Inflammatory macrophage (primary cell): ENCODE data around the gene GALNT5.
"Not testable (repeated sequence)": the region's sequence is repeated elsewhere in the genome, so short reads cannot be mapped to it uniquely, and the experiment has no call there.

ENCODE experiments used
- DNase-seq, 2 donors: peaks; one replicate each; pipeline ENCODE4 v3.0.0-alpha.2; 2020 to 2022
- total RNA-seq, 18 experiments: gene quantifications; one replicate each; lab custom pipeline; 2026; ENCODE audit warnings: mixed read lengths in 6 of 18, inconsistent platforms in 2 of 18; lab: John Stamatoyannopoulos, UW

The GALNT5 gene
- 0 to 3.7 (median 0.11) reads per million in 18 experiments for total RNA-seq

DNA sequence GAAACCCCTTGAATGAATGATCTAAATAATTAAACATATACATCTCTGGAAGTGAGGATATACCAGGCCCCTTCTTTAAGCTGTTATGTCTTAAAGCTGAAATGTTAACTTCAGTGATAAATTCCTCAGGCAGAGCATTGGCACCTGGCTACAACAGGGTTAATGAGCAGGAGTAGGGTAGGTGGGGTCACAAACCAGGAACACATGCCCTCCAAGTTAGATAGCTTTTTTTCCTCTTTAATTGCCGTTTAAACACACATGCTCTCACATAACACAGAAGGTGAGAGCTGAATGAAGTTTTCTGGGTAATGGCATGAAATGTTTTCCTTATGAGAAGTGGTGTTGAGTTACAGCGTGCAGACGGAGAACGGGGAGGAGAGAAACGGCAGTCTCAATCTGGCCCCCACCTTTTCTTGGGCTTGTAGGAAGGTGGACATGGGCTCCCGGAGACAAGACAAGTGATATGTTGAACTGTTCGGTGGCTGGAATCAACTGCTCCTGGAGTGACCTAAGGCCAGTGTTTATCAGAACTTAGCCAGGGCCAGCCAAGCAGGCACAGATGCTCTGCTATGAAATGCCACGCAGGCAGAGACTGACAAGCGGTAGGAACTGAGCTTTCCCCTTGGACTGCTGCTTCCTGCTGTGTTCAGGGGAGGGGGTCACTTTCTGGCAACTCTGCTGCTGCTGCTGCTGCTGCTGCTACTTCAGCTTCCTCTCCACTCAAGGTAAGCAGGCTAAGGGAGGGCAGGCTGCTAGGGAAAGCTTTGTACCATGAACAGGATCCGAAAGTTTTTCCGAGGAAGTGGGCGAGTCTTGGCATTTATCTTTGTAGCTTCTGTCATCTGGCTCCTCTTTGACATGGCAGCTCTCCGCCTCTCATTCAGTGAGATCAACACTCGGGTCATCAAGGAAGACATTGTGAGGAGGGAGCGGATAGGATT is at the start of gene GALNT5:
Gene GALNT5 (plus strand): TSS at position 394 of the 941 bp plus-strand sequence. CDS start 378 bp downstream, at position 772.
- DNase-seq, result no peak

DNA sequence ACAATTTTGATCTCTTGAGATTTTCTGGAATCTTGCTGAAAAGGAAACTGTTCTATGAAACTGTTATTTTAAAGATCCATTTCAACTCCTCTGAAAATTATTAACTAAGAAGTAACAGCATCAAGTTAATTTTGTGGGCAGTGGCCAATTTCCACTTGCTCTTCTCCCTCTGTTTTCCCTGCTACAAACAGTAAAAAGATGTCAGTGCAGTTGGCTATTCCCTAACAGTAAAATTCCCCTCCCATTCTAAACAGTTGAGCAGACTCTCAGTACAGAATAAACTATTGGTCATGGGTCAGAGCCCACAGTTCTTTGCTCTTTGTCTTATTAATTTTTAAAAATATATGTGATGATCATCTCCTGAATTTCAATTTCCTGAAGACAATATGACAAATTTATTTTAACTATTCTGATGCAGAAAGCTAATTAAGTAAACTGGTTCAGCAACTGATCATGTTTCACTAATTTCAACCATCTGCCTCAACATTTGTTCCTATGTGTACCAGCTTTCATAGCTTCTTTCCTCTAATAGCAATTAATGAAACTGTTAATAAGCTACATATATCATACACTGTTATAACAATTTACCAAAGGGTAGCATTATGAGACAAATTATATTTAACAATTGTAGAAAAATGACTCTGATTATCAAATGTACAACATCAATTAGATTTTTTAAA is 41.1 kb upstream of the GALNT5 start:
- no peak for DNase-seq

DNA sequence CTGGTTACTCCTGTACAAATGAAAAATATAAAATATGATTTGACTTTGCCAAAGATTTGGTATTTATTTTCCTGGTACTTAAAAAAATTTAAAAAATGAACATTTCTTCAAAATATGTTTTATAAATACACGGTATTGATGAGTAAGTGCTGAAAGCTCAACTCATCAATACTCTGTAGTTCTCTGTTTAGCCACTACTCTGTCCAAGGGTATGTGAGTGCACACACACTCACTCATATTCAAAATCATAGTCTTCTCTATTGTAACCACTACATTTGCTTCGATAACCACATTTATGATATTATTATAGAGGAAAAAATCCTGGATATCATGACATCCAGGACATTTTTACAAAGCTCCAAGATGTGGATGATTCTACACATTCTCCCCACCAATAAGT is 40.1 kb upstream of the GALNT5 start:
- no peak for DNase-seq

- DNase-seq, result no peak
Observed at GRCh38 chr2:157218911-157219310, 38.6 kb upstream of the GALNT5 start.

GRCh38 chr2:157220502-157220901 is 37.0 kb upstream of the GALNT5 start:
- DNase-seq, result no peak

GRCh38 chr2:157221394-157221988 is 36.0 kb upstream of the GALNT5 start:
- no peak for DNase-seq

DNA sequence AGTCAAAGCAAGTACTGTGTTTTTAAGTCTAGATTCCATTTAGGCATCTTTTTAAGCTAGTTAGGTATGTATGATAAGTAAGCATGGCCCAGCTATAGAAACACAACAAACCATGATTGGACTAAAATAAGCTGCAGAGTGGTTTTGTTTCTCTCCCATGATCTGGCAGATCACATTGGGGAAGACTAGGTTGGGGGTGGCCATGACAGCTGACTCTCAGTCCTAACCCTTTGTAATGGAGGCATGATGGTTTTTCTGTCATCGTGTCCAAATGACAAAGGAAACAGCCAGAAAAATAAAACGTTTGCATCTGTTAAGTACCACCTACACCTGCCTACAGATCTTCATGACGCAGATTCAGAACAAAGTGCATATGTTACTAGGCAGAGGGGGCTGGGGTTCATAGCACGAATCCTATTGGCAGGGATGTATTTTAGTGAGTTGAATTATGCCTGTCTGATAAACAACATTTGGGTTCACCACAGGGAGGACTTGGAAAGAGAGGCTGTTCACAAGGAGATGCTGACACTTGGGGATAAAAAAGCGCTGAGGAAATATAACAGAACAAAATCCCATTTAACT is 33.8 kb upstream of the GALNT5 start:
- DNase-seq, result no peak

DNA sequence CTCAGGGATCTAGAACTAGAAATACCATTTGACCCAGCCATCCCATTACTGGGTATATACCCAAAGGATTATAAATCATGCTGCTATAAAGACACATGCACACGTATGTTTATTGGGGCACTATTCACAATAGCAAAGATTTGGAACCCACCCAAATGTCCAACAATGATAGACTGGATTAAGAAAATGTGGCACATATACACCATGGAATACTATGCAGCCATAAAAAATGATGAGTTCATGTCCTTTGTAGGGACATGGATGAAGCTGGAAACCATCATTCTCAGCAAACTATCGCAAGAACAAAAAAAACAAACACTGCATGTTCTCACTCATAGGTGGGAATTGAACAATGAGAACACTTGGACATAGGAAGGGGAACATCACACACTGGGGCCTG is 33.1 kb upstream of the GALNT5 start:
- DNase-seq, result not testable (repeated sequence)

DNA sequence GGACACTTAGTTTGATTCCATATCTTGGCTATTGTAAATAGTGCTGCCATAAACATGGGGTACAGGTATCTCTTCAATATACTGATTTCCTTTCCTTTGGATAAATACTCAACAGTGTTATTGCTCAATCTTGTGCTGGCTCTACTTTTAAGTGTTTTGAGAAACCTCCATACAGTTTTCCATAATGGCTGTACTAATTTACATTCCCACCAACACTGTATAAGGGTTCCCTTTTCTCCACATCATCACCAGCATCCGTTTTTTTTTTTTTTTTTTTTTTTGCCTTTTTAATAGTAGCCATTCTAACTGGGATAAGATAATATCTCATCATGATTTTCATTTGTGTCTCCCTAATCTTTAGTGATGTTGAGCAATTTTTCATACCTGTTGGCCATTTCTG is 29.9 kb upstream of the GALNT5 start:
- no peak for DNase-seq

- no peak for DNase-seq
Observed at GRCh38 chr2:157228946-157229345, 28.6 kb upstream of the GALNT5 start.

DNA sequence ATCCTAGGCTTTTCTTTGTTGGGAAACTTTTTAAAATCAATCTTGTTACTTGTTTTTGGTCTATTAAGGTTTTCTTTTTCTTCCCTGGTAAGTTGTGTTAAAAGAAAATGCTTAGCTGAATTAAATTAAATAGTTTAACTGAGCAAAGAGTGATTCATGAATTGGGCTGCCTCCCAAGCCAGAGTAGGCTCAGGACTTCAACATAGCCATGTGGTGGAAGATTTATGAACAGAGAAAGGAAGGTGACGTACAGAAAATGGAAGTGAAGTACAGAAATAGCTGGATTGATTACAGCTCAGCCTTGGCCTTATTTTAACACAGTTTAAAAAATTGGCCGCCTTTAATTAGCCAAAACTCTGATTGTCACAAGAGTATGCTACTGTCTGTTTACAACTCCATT is 27.9 kb upstream of the GALNT5 start:
- DNase-seq, result no peak

DNA sequence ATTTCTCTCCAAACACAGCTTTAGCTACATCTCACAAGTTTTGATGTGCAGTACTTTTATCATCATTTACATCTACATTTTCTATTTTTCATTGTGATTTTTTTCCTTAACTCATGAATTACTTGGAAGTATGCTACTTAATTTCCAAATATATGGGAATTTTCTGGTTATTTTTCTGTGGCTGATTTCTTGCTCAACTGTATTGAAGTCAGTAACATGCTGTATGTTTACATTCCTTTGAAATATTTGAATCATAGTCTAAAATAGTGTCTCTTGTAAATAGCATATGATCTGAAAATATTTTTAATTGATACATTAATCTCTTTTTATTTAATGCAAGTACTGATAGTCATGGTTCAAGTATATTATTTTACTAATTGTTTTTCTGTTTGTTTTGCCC is 26.0 kb upstream of the GALNT5 start:
- no peak for DNase-seq

- DNase-seq, result no peak
Observed at GRCh38 chr2:157233506-157233905, 24.0 kb upstream of the GALNT5 start.

DNA sequence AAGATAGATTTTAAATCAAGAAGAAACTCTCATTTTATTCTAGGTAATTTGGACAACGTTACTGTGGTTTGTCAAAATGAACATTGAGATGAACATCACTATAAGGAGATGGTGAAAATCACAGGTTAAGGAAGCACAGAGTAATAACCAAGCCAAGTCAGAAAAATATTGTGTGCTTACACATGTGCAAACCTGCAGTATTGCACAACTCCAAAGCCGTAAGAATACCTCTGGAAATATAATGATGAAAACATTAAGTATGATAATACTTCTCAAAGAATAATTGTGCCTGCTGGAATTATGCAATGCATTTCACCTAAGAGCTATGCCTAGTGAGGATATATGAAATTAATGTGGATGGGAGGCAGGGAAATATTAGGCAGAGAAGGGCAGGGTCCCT is 21.1 kb upstream of the GALNT5 start:
- no peak for DNase-seq

GRCh38 chr2:157238296-157238695 is 19.2 kb upstream of the GALNT5 start:
- no peak for DNase-seq

- no peak for DNase-seq
Observed at GRCh38 chr2:157244691-157245090, 12.8 kb upstream of the GALNT5 start.

DNA sequence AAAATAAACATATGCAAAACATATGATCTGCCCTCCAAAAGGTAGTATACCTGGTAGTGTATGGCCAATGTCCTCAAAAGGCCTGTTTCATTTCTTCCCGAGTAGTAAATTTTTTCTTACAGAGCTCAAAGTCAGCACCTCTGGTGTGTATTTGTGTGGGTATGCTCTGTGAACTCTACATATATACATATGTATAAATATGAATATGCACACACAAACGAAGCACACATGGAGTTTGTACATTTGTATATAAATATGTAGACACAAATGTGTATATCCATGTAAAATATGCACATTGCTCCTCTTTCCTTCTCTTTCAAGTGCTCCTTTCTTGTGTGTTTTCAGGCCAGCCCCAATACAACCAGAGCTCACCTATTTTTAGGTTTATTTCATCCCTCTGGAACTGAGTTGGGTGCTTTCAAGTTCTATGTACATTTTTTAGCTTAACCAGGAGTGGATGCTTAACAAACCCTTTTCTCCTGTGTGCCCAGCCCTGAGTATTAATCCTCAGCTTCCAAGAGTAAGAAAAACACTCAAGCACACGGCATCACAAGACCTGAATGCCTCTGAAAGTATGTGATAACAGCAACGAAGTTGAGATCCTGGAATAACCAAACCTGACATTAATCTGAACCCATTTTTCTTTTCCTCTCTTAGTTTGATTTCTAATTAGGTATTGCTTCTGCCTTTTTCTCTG is 12.2 kb upstream of the GALNT5 start:
- no peak for DNase-seq

DNA sequence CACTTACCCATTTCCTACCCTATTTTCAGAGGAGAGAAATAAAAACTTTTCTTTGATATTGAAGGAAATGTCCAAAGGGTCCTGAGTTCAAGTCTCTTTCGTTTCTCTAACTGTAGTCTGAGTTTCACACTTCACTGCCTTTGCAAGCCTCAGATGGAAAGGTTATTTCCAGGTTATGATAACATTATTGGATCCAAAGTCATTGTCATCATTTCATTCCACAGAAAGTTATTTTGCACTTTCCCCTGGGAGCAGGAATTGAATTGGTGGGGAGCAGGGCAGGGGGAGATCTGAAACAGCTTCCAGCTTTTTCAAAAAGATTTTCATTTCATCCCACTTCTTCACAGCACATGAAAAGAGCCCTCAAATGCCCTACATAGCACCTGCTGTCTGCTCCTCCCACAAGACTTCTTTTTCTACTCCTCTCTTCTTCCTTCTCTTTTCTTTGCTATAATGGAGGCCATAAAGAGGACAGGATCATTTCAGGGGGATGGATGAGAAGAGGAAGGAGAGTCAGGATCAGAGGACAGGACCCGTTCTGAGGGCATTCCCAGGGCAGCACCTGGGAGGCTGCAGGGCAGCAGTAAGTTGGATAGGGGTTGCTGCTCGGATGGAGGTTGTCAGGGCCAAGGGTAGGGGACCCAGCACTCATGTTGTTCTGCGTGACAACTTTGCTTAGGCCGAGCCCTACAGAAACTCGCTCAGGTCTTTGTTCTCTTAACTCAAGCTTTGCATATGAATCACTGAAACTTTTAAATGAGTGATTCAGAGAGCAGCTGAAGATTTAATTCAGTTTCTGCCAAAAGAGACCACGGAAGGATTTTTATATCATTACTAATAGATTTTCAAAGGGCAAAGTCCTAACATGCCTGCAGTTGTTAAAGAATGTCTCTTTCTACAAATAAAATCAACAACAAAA is 11.4 kb upstream of the GALNT5 start:
- no peak for DNase-seq

DNA sequence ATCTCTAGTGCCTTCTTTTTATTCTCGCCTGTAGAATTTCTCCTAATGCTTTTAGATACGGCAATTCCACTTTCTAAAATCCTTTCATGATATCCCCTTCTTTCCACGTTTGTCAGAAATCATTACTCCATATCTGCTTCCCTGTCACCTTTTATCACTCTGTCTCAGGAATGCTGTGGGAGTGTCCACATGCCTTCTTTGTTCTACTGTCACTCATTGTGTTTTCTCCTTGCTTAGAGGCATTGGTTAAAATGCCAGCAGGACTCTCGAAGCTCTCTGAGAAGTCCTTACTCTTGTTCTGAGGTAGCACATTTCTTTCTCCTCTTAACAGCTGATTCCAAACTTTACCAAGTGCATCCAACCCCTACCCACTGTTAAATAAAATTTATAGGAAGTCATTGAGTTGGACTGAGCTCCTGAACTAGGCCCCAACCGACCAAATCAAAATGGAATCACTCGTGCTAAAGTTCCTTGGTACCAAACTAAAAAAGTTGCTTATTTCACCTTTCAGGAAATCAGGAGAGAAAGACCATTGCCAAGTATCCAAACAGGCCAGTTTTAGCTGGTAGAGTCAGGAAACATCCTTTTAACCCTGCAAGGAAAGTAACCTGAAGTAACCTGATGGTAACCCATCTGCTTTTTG is 10.6 kb upstream of the GALNT5 start:
- no peak for DNase-seq

DNA sequence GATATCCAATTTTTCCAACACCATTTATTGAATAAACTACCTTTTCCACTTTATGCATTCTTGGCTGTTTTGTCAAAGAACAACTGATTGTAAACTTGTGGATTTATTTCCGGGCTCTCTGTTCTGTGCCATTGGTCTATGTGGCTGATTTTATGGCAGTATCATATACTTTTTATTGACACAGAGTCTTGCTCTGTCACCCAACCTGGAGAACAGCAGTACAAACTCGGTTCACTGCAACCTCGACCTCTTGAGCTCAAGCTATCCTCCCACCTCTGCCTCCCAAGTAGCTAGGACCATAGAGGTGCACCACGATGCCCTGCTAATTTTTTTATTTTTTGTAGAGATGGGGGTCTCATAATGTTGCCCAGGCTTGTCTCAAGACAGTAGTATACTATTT is 6.7 kb upstream of the GALNT5 start:
- DNase-seq, result no peak

DNA sequence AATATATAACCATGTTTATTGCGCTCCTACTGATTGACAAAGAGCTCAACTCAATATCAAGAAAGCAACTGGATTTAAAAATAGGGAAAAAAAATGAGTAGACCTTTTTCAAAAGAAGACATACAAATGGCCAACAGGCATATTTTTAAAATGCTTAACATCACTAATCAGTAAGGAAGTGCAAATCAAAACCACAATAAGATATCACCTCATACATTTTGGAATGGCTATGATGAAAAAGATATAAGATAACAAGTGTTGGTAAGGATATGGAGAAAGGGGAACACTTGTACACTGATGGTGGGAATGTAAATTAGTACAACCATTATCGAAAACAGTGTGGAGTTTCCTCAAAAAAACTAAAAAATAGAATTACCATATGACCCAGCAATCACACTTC is 5.6 kb upstream of the GALNT5 start:
- no peak for DNase-seq
